OCI-LY7 (cell line): Measurements from ENCODE around the gene HS1BP3. TPM values are rescaled to one million over a fixed set of nuclear protein-coding genes. Genes with fewer than 3 reads are reported as not detected.

ENCODE experiments used
- BruUV-seq: library from RNA; stranded (reverse); fragments of 400-500 nt; replicated peaks from 2 replicates; lab custom pipeline; 2021; lab: Mats Ljungman, UMichigan
- CTCF ChIA-PET: fragments of 300-600 bp; sonication (Branson Sonifier 250); formaldehyde crosslinking; loops from one replicate; lab custom pipeline; 2022; ENCODE audit warnings: antibody characterized with exemption; ENCODE audit not compliant: unreplicated experiment; lab: Charles Lee
- POLR2A ChIA-PET: fragments of 300-600 bp; sonication (Branson Sonifier 250); formaldehyde crosslinking; loops from one replicate; lab custom pipeline; 2022; ENCODE audit warnings: antibody characterized with exemption; lab: Charles Lee
- DNase-seq: peaks from one replicate; pipeline ENCODE4 v3.0.0-alpha.2; 2015; ENCODE audit warnings: low spot score
- H2AFZ ChIP-seq: fragments of 200-600 bp; sonication (generic), shearing (Covaris generic); 2 replicates; pipeline ENCODE4 v1.6.1; 2014; ENCODE audit warnings: mild to moderate bottlenecking, antibody characterized with exemption, low read length, moderate library complexity
- H3K27ac ChIP-seq: fragments of 200-600 bp; sonication (generic); 2 replicates; pipeline ENCODE4 v1.5.1; 2014; ENCODE audit warnings: mixed run types, low read depth, mild to moderate bottlenecking, moderate library complexity, low read length, inconsistent platforms; ENCODE audit not compliant: poor library complexity, severe bottlenecking
- H3K36me3 ChIP-seq: fragments of 200-600 bp; sonication (generic); 2 replicates; pipeline ENCODE4 v1.6.1; 2014; ENCODE audit warnings: mild to moderate bottlenecking, antibody characterized with exemption, low read length, moderate library complexity, mixed read lengths; ENCODE audit not compliant: insufficient read depth
- H3K4me1 ChIP-seq: fragments of 200-600 bp; sonication (generic); 2 replicates; pipeline ENCODE4 v1.5.1; 2014; ENCODE audit warnings: mild to moderate bottlenecking, low read length; ENCODE audit not compliant: insufficient read depth, poor library complexity, severe bottlenecking
- H3K4me2 ChIP-seq: fragments of 200-600 bp; sonication (generic); 2 replicates; pipeline ENCODE4 v1.6.1; 2014; ENCODE audit warnings: mild to moderate bottlenecking, low read length
- H3K4me3 ChIP-seq: fragments of 200-600 bp; sonication (generic); 2 replicates; pipeline ENCODE4 v1.5.1; 2014; ENCODE audit warnings: mild to moderate bottlenecking, low read depth, low read length; ENCODE audit not compliant: poor library complexity, severe bottlenecking
- H3K79me2 ChIP-seq: fragments of 200-600 bp; sonication (generic); 2 replicates; pipeline ENCODE4 v1.6.1; 2016; ENCODE audit warnings: low read depth, mild to moderate bottlenecking, low read length, moderate library complexity, mixed read lengths; ENCODE audit not compliant: insufficient read depth
- H3K9me2 ChIP-seq: fragments of 200-600 bp; sonication (generic); 2 replicates; pipeline ENCODE4 v1.6.1; 2016; ENCODE audit warnings: mild to moderate bottlenecking, low read length, mixed read lengths; ENCODE audit not compliant: insufficient read depth
- H3K9me3 ChIP-seq: fragments of 200-600 bp; sonication (generic); 2 replicates; pipeline ENCODE4 v1.6.1; 2014; ENCODE audit warnings: mild to moderate bottlenecking, mixed run types, low read length, mixed read lengths
- H4K20me1 ChIP-seq: fragments of 200-600 bp; sonication (generic); 2 replicates; pipeline ENCODE4 v1.6.1; 2014; ENCODE audit warnings: mild to moderate bottlenecking, antibody characterized with exemption, low read length, moderate library complexity, mixed read lengths; ENCODE audit not compliant: insufficient read depth
- CTCF ChIP-seq: fragments of 200-600 bp; sonication (generic); conservative IDR thresholded peaks from 2 replicates; pipeline ENCODE4 v1.5.1; 2014; ENCODE audit warnings: mild to moderate bottlenecking, antibody characterized with exemption, low read length, moderate library complexity, mixed read lengths
- EZH2phosphoT487 ChIP-seq: fragments of 200-600 bp; sonication (generic); IDR thresholded peaks from 2 replicates; pipeline ENCODE4 v1.6.1; 2018; ENCODE audit warnings: low read depth, borderline replicate concordance, mild to moderate bottlenecking, mixed run types, antibody characterized with exemption, low read length, moderate library complexity, mixed read lengths
- intact Hi-C: fragments of 100-400 bp; cut with micrococcal nuclease; formaldehyde crosslinking; loops from one replicate; pipeline ENCODE4 v1.10.0; 2022; ENCODE audit not compliant: unreplicated experiment
- total RNA-seq, 2 experiments: library from RNA; depleted of rRNA in 1 of 2; stranded (reverse); fragments of >200 nt in 1 of 2; shearing (Covaris generic) in 1 of 2; gene quantifications; 2 replicates each; pipeline ENCODE4 v1.2.3, GENCODE V29; 2014 to 2022

Gene HS1BP3
- total RNA-seq, 2 experiments from 2014 or later, result 10.6 to 15.2 TPM

DNA sequence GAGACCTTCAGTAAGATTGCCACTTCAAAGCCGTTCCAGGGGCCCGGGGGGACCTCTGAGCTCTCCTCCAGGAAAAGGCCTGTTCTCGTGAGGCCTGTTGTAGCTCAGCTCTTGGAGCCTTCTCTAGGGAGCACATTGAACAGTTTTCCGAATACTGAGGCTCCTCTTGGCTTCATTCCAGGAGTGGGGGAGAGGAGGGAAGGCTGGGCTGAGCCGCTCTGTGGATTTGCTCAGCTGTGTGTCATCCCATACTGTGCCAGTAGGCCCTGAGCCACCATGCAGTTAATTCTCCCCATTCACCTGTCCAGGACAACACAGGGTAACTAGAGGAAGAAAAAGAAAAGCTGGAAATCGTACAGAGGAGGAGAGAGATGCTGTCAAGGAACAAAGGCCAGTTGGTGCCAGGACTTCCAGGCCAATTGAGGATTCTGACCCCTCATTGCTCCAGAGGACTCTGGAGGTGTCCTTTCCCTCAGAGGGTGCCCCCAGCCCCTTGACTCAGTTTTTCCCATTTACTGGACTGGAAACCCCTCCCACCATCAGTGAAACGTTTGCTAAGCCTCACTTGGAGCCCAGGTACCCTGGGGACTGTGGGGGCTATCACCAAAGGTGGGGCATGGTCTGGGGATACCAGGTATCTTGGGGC, 41.4 kb downstream of the HS1BP3 start:
- ChIA-PET CTCF (no interaction called here), POLR2A (no interaction called here)
- H3K36me3 ChIP-seq, result no peaks in the 10 kb centered on the region
- H3K4me1 ChIP-seq, result peaks cover 6% of the 10 kb centered on the region
- no peaks in the 10 kb centered on the region for H3K79me2 ChIP-seq
- intact Hi-C loops, result no loop called here
- TF ChIP-seq CTCF (no peak), EZH2phosphoT487 (no peak)
- H3K27ac ChIP-seq, result no peak overlapping the region
- DNase-seq, result no peak
- H3K4me2 ChIP-seq, result no peak overlapping the region
- no peaks in the 10 kb centered on the region for H3K9me2 ChIP-seq
- no peak overlapping the region for H3K4me3 ChIP-seq
- H2AFZ ChIP-seq, result no peak overlapping the region
- no peaks in the 10 kb centered on the region for H4K20me1 ChIP-seq
- H3K9me3 ChIP-seq, result peaks cover 6% of the 10 kb centered on the region
- no TSS peak for BruUV-seq

- TF ChIP-seq EZH2phosphoT487 (no peak), CTCF (no peak)
- Histone ChIP-seq H3K4me2 (no peak overlapping the region), H3K27ac (no peak overlapping the region), H3K4me1 (no peaks in the 10 kb centered on the region), H2AFZ (no peak overlapping the region), H3K9me2 (no peaks in the 10 kb centered on the region), H3K9me3 (peaks cover 6% of the 10 kb centered on the region), H3K36me3 (no peaks in the 10 kb centered on the region), H3K4me3 (no peak overlapping the region), H3K79me2 (no peaks in the 10 kb centered on the region), H4K20me1 (no peaks in the 10 kb centered on the region)
- DNase-seq, result no peak
- no TSS peak for BruUV-seq
- CTCF ChIA-PET, result no interaction called here
- intact Hi-C loops, result no loop called here
- POLR2A ChIA-PET, result no interaction called here
These were observed 42.1 kb downstream of the HS1BP3 start for GRCh38 chr2:20608666-20609348.

- CTCF ChIA-PET, result no interaction called here
- intact Hi-C loops, result no loop called here
- no peak overlapping the region for H2AFZ ChIP-seq
These were observed 43.5 kb downstream of the HS1BP3 start for GRCh38 chr2:20607446-20607845.

More at GRCh38 chr2:20607446-20607845, 43.5 kb downstream of the HS1BP3 start:
- peaks cover 6% of the 10 kb centered on the region for H3K9me3 ChIP-seq
- H3K4me2 ChIP-seq, result no peak overlapping the region
- no peaks in the 10 kb centered on the region for H3K4me1 ChIP-seq
- POLR2A ChIA-PET, result interaction anchor here (0.7 kb wide), 1 partner anchor 17 kb away, joined by 4 read pairs; no protein-coding TSS in a partner anchor
- BruUV-seq, result no TSS peak
- H4K20me1 ChIP-seq, result no peaks in the 10 kb centered on the region
- H3K36me3 ChIP-seq, result no peaks in the 10 kb centered on the region
- no peak overlapping the region for H3K27ac ChIP-seq
- H3K79me2 ChIP-seq, result no peaks in the 10 kb centered on the region
- DNase-seq, result no peak
- no peak overlapping the region for H3K4me3 ChIP-seq
- no peaks in the 10 kb centered on the region for H3K9me2 ChIP-seq
- no peak for TF ChIP-seq CTCF
- TF ChIP-seq EZH2phosphoT487, result no peak
